PC-9 (cell line): Measurements from ENCODE around the gene AMY1B.
"Not testable (repeated sequence)": the region's sequence is repeated elsewhere in the genome, so short reads cannot be mapped to it uniquely, and the experiment has no call there.

Source experiments
- CTCF ChIP-seq: fragments of 200-600 bp; sonication (generic); conservative IDR thresholded peaks from 2 replicates; pipeline ENCODE4 v1.6.1; 2017; ENCODE audit warnings: mixed run types, antibody characterized with exemption, mild to moderate bottlenecking, moderate library complexity
- EZH2 ChIP-seq: fragments of 200-600 bp; sonication (generic); IDR thresholded peaks from 2 replicates; pipeline ENCODE4 v1.8.0; 2017; ENCODE audit warnings: antibody characterized with exemption, low read depth

GRCh38 chr1:103696110-103696509 lies at the start of gene AMY1B:
- TF ChIP-seq CTCF, EZH2: not testable (repeated sequence)
